GM18508 (cell line): ENCODE measurements around the gene SOBP.

Source experiments
- ATAC-seq: cut with Tn5 transposase; IDR thresholded peaks from one replicate; pipeline ENCODE4 v1.9.1; 2021; ENCODE audit warnings: moderate number of reproducible peaks; ENCODE audit not compliant: insufficient read depth, unreplicated experiment

SOBP gene

GRCh38 chr6:107704347-107705013 lies 214.6 kb downstream of the SOBP start:
- ATAC-seq = no peak

DNA sequence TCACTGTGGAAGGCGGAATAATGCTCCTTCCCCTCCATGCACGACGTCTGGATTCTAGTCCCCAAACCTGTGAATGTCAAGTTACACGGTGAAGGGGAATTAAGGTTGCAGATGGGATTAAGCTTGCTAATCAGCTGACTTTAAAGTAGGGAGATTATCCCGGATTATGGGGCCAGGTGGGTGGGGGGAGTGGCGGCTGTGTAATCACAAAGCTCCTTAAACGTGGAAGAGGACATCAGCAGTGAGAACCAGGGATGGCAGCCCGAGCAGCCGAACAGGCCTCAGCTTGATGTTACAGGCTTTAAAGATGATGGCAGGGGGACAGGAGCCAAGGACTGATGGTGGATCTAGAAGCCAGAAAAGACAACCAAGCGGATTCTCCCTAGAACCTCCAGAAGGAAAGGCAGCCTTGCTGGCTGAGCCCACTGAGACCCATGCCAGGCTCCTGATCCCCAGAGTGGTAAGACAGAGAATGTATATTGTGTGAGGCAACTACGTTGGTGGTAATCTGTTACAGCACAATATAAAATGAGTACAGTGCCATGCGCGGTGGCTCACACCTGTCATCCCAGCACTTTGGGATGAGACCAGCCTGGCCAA lies 216.7 kb downstream of the SOBP start:
- no peak for ATAC-seq

- ATAC-seq = no peak
Observed at GRCh38 chr6:107707346-107708275, 217.7 kb downstream of the SOBP start.

- no peak for ATAC-seq
Observed at GRCh38 chr6:107708435-107708834, 218.5 kb downstream of the SOBP start.

- ATAC-seq = no peak
Observed at GRCh38 chr6:107709341-107709740, 219.4 kb downstream of the SOBP start.
